Measurements from ENCODE around the gene FAM13A.

- TF ChIP-seq EZH2 (IDR thresholded peaks at IDR 0.05; ENCODE audit: insufficient read depth, poor library complexity, severe bottlenecking): no peak
- no peak for TF ChIP-seq EZH2phosphoT487 (IDR thresholded peaks at IDR 0.05; ENCODE audit: insufficient read depth, low read depth)
Measured at GRCh38 chr4:88981993-88982392, 75.0 kb downstream of the FAM13A start.
